H1 (cell line): ENCODE data around the gene NR2C2AP. TPM values are rescaled to one million over a fixed set of nuclear protein-coding genes. Genes with fewer than 3 reads are reported as not detected.
A peak's percentile ranks its signal among the peaks of the same experiment; 100 is the strongest.

ENCODE experiments used
- CTCF ChIA-PET: fragments of 300-600 bp; sonication (Branson Sonifier 250); formaldehyde crosslinking; loops from one replicate; lab custom pipeline; 2021; ENCODE audit not compliant: partially characterized antibody; lab: Charles Lee
- POLR2A ChIA-PET: fragments of 300-600 bp; sonication (Branson Sonifier 250); formaldehyde crosslinking; loops from one replicate; lab custom pipeline; 2021; ENCODE audit warnings: inconsistent platforms; ENCODE audit not compliant: partially characterized antibody; lab: Charles Lee
- DNase-seq, 2 experiments: peaks; one replicate each; pipeline versions ENCODE4 v3.0.0 to v3.0.0-alpha.2; 2010 to 2022; ENCODE audit warnings: low spot score in 2 of 2, low read depth in 1 of 2, mixed read lengths in 1 of 2
- FAIRE-seq: peaks from 2 replicates; lab custom pipeline; 2011; peaks lifted over from hg19 to GRCh38; lab: Jason Lieb, UNC
- H2AFZ ChIP-seq: 2 replicates; pipeline ENCODE4 v1.8.1; 2012; ENCODE audit warnings: low read length, inconsistent platforms
- H2AK5ac ChIP-seq: 2 replicates; pipeline ENCODE4 v1.6.1; 2013; ENCODE audit warnings: low read depth, low read length
- H2BK120ac ChIP-seq: replicated peaks from 2 replicates; pipeline ENCODE3; 2013; ENCODE audit warnings: low read depth, low read length, inconsistent platforms
- H2BK12ac ChIP-seq: 2 replicates; pipeline ENCODE4 v1.6.1; 2013; ENCODE audit warnings: low read depth, low read length
- H2BK15ac ChIP-seq: 2 replicates; pipeline ENCODE4 v1.6.1; 2013; ENCODE audit warnings: low read length
- H2BK20ac ChIP-seq: 2 replicates; pipeline ENCODE4 v1.6.1; 2013; ENCODE audit warnings: low read length
- H2BK5ac ChIP-seq: 2 replicates; pipeline ENCODE4 v1.6.1; 2013; ENCODE audit warnings: low read depth, low read length
- H3K14ac ChIP-seq: 2 replicates; pipeline ENCODE4 v1.6.1; 2013; ENCODE audit warnings: inconsistent platforms; ENCODE audit not compliant: insufficient read length
- H3K18ac ChIP-seq: 2 replicates; pipeline ENCODE4 v1.6.1; 2013; ENCODE audit warnings: low read length; ENCODE audit errors: extremely low read depth
- H3K23ac ChIP-seq: 2 replicates; pipeline ENCODE4 v1.6.1; 2013; ENCODE audit warnings: inconsistent platforms; ENCODE audit not compliant: insufficient read length
- H3K23me2 ChIP-seq: 2 replicates; pipeline ENCODE4 v1.6.1; 2013; ENCODE audit warnings: low read depth, low read length
- H3K27ac ChIP-seq: 2 replicates; pipeline ENCODE4 v1.6.1; 2011; ENCODE audit warnings: low read depth, low read length, inconsistent platforms
- H3K27me3 ChIP-seq, 4 experiments: replicated peaks in 1 of 4; 1 replicate in 1 of 4; 2 replicates in 3 of 4; pipeline versions ENCODE4 v1.6.1 to v1.8.1; 2011 to 2013; ENCODE audit warnings: low read length in 3 of 4, mild to moderate bottlenecking in 3 of 4, inconsistent platforms in 2 of 4, mixed read lengths in 2 of 4, moderate library complexity in 1 of 4; ENCODE audit not compliant: control insufficient read depth in 3 of 4, insufficient read depth in 3 of 4; ENCODE audit errors: extremely low read depth in 1 of 4
- H3K36me3 ChIP-seq, 4 experiments: 2 replicates each; pipeline versions ENCODE4 v1.6.1 to v1.8.1; 2011 to 2013; ENCODE audit warnings: mild to moderate bottlenecking in 4 of 4, low read length in 3 of 4, moderate library complexity in 2 of 4, control low read depth in 1 of 4, inconsistent platforms in 1 of 4; ENCODE audit not compliant: insufficient read depth in 4 of 4, control insufficient read depth in 2 of 4
- H3K4ac ChIP-seq: replicated peaks from 2 replicates; pipeline ENCODE3; 2013; ENCODE audit warnings: low read length, low read depth, mixed read lengths, inconsistent platforms; ENCODE audit not compliant: insufficient read length
- H3K4me1 ChIP-seq, 4 experiments: replicated peaks in 1 of 4; 1 replicate in 1 of 4; 2 replicates in 3 of 4; pipeline versions ENCODE4 v1.6.1 to v1.8.1; 2011 to 2013; ENCODE audit warnings: low read length in 3 of 4, inconsistent platforms in 2 of 4, mixed read lengths in 1 of 4; ENCODE audit not compliant: insufficient read depth in 4 of 4, control insufficient read depth in 3 of 4
- H3K4me2 ChIP-seq, 2 experiments: 2 replicates each; pipeline versions ENCODE4 v1.6.1 to v1.8.1; 2011 to 2013; ENCODE audit warnings: low read depth in 2 of 2, low read length in 2 of 2, control low read depth in 1 of 2, inconsistent platforms in 1 of 2, mild to moderate bottlenecking in 1 of 2; ENCODE audit not compliant: insufficient read depth in 1 of 2
- H3K4me3 ChIP-seq, 4 experiments: fragments of 200-600, 300-600 bp in 1 of 4; sonication (generic), shearing (Covaris generic), sonication (Bioruptor Twin) in 1 of 4; 2 replicates each; pipeline versions ENCODE4 v1.5.1 to v1.8.1; 2011 to 2016; ENCODE audit warnings: low read length in 4 of 4, low read depth in 3 of 4, control low read depth in 2 of 4, inconsistent platforms in 2 of 4, mild to moderate bottlenecking in 2 of 4, mixed read lengths in 1 of 4, moderate library complexity in 1 of 4; ENCODE audit not compliant: insufficient read depth in 2 of 4; ENCODE audit errors: extremely low read depth in 1 of 4
- H3K56ac ChIP-seq: replicated peaks from 2 replicates; pipeline ENCODE3; 2013; ENCODE audit warnings: low read depth, mild to moderate bottlenecking, mixed read lengths, low read length, inconsistent platforms; ENCODE audit not compliant: insufficient read length
- H3K79me1 ChIP-seq: 2 replicates; pipeline ENCODE4 v1.6.1; 2013; ENCODE audit warnings: low read depth, low read length, control low read depth
- H3K79me2 ChIP-seq, 2 experiments: 2 replicates each; pipeline versions ENCODE4 v1.6.1 to v1.8.1; 2012 to 2013; ENCODE audit warnings: low read length in 2 of 2, mild to moderate bottlenecking in 2 of 2, inconsistent platforms in 1 of 2; ENCODE audit not compliant: insufficient read depth in 2 of 2, control insufficient read depth in 1 of 2
- H3K9ac ChIP-seq, 4 experiments: replicated peaks in 1 of 4; 1 replicate in 1 of 4; 2 replicates in 3 of 4; pipeline versions ENCODE4 v1.6.1 to v1.8.1; 2011 to 2013; ENCODE audit warnings: low read depth in 3 of 4, low read length in 3 of 4, control low read depth in 2 of 4, mild to moderate bottlenecking in 2 of 4, moderate library complexity in 2 of 4, inconsistent platforms in 1 of 4; ENCODE audit errors: extremely low read depth in 1 of 4
- H3K9me3 ChIP-seq, 2 experiments: 2 replicates each; pipeline versions ENCODE4 v1.6.1 to v1.8.1; 2012 to 2013; ENCODE audit warnings: mild to moderate bottlenecking in 2 of 2, moderate library complexity in 2 of 2, control low read depth in 1 of 2, inconsistent platforms in 1 of 2, low read depth in 1 of 2, low read length in 1 of 2, mixed read lengths in 1 of 2; ENCODE audit not compliant: insufficient read depth in 2 of 2
- H4K20me1 ChIP-seq, 2 experiments: replicated peaks in 1 of 2; 2 replicates each; pipeline versions ENCODE3 to v1.8.1; 2011 to 2013; ENCODE audit warnings: inconsistent platforms in 2 of 2, low read length in 2 of 2, mild to moderate bottlenecking in 1 of 2; ENCODE audit not compliant: insufficient read depth in 2 of 2, control insufficient read depth in 1 of 2
- H4K5ac ChIP-seq: 2 replicates; pipeline ENCODE4 v1.6.1; 2013; ENCODE audit warnings: low read length, low read depth, mixed read lengths, inconsistent platforms; ENCODE audit not compliant: insufficient read length
- H4K8ac ChIP-seq: 2 replicates; pipeline ENCODE4 v1.8.0; 2013; ENCODE audit warnings: mild to moderate bottlenecking, moderate library complexity, low read length, inconsistent platforms; ENCODE audit not compliant: insufficient read depth; ENCODE audit errors: extremely low read depth
- H4K91ac ChIP-seq: replicated peaks from 2 replicates; pipeline ENCODE3; 2013; ENCODE audit warnings: low read length, mixed read lengths, inconsistent platforms; ENCODE audit not compliant: insufficient read length
- CEBPB ChIP-seq: IDR thresholded peaks from 2 replicates; pipeline ENCODE4 v1.6.1; 2012; ENCODE audit warnings: low read depth, low read length
- CHD1 ChIP-seq: IDR thresholded peaks from 2 replicates; pipeline ENCODE4 v1.6.1; 2012; ENCODE audit warnings: low read depth, low read length, improper control_type of control experiment
- CREB1 ChIP-seq: IDR thresholded peaks from 2 replicates; pipeline ENCODE4 v1.6.1; 2012; ENCODE audit warnings: inconsistent platforms
- GABPA ChIP-seq: IDR thresholded peaks from 2 replicates; pipeline ENCODE4 v1.6.1; 2011; ENCODE audit warnings: mild to moderate bottlenecking, low read length, moderate library complexity, borderline replicate concordance; ENCODE audit not compliant: insufficient read depth
- RBBP5 ChIP-seq: IDR thresholded peaks from 2 replicates; pipeline ENCODE4 v1.7.1; 2012; ENCODE audit warnings: low read depth, mild to moderate bottlenecking, inconsistent platforms, low read length, moderate library complexity, borderline replicate concordance
- RNF2 ChIP-seq: fragments of 200-900, 300-1000 bp; sonication (generic); IDR thresholded peaks from 2 replicates; pipeline ENCODE4 v1.7.1; 2016; ENCODE audit warnings: borderline replicate concordance, low read depth, mild to moderate bottlenecking, antibody characterized with exemption, low read length; ENCODE audit not compliant: poor library complexity, severe bottlenecking; ENCODE audit errors: missing control alignments
- TCF12 ChIP-seq: IDR thresholded peaks from 2 replicates; pipeline ENCODE4 v1.6.1; 2011; ENCODE audit warnings: low read depth, mild to moderate bottlenecking, low read length
- TEAD4 ChIP-seq: IDR thresholded peaks from 2 replicates; pipeline ENCODE4 v1.6.1; 2012; ENCODE audit warnings: low read depth, low read length, inconsistent platforms, mixed read lengths
- YY1 ChIP-seq: IDR thresholded peaks from 2 replicates; pipeline ENCODE4 v1.6.1; 2011; ENCODE audit warnings: low read depth, mild to moderate bottlenecking, low read length
- whole genome bisulfite sequencing, 2 experiments: shearing (Covaris generic) in 1 of 2; methylation state at CpG; one replicate each; pipeline versions ENCODE4 v1.1.6 to v1.1.7; 2013 to 2015; ENCODE audit warnings: low lambda C conversion rate in 2 of 2, mixed read lengths in 2 of 2, inconsistent platforms in 1 of 2, low coverage in 1 of 2, missing lambda C conversion rate in 1 of 2; ENCODE audit not compliant: insufficient replicate concordance in 2 of 2, insufficient coverage in 1 of 2, insufficient read length in 1 of 2; ENCODE audit errors: extremely low coverage in 1 of 2, missing lambda C conversion rate in 1 of 2; 5-methylcytosine and 5-hydroxymethylcytosine counted together
- polyA plus RNA-seq, 7 experiments: library from polyadenylated mRNA; depleted of rRNA in 3 of 7; stranded (reverse) in 5 of 7; unstranded in 2 of 7; fragments of >200 nt in 5 of 7; fragments of 200-250 nt in 2 of 7; gene quantifications; 1 replicate in 5 of 7; 2 replicates in 1 of 7; 4 replicates in 1 of 7; pipeline versions ENCODE4 v1.2.1 to v1.2.3, GENCODE V29; 2011 to 2013; ENCODE audit warnings: missing spikeins in 2 of 7, mixed read lengths in 2 of 7
- total RNA-seq: library from RNA; stranded (reverse); fragmentation: NEBNext Ultra II Directional; extraction: Animal tissue kit (Norgen Biotek cat#: 25700); gene quantifications from 2 replicates; pipeline ENCODE4 v1.2.1, GENCODE V29; 2021
- TF ChIP-seq, protein P1 (sequence below): IDR thresholded peaks from 2 replicates; pipeline ENCODE4 v1.6.1; 2012; ENCODE audit warnings: inconsistent platforms

The NR2C2AP gene
- total and polyA plus RNA-seq, 2 of the 8 experiments (the other 6 are each of a cell fraction or from before 2014, with no cell fraction given): 16.4 to 20.5 TPM

DNA sequence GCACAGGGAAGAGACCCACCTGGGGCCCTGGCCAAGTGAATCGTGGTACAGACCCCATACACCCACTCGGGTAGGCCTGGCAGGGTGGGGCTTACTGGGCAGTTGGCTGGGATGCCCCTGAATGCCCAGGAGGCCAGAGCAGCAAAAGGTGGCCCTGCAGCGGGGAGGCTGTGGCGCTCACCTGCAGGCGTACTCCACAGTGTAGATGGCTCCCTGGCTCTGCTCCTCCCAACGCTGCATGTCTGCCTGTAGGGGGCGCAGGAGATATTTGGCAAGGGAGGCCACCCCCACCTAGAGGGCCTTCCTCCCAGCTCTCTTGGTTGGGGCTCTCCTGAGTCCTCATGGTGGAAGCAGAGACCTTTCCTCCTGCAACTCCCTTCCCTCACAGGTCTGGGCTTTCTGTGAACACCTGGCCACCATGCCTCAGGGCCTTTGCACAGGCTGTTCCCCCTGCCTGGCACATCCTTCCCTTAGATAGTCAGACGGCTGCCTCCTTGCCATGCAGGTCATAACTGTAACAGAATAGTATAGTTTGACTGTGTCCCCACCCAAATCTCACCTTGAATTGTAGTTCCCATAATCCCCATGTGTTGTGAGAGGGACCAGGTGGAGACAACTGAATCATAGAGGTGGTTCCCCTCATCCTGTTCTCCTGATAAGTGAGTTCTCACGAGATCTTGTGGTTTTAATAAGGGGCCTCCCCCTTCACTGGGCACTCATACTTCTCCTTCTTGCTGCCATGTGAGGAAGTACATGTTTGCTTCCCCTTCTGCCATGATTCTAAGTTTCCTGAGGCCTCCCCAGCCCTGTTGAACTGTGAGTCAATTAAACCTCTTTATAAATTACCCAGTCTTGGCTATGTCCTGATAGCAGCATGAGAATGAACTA is 17.1 kb downstream of the NR2C2AP start:
- CTCF ChIA-PET: interaction anchor here (0.6 to 5.2 kb wide), 13 partner anchors 11 to 129 kb away, joined by 3 to 24 read pairs (median 3); no protein-coding TSS in a partner anchor
- TF ChIP-seq TEAD4: peak; percentile 99
- TF ChIP-seq CHD1: no peak
- no peak for TF ChIP-seq RNF2
- peak; percentile 68 for TF ChIP-seq YY1
- peak; percentile 54; the same call in 1 of the 2 replicates for TF ChIP-seq GABPA
- TF ChIP-seq, protein P1, sequence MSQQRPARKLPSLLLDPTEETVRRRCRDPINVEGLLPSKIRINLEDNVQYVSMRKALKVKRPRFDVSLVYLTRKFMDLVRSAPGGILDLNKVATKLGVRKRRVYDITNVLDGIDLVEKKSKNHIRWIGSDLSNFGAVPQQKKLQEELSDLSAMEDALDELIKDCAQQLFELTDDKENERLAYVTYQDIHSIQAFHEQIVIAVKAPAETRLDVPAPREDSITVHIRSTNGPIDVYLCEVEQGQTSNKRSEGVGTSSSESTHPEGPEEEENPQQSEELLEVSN: no peak
- TF ChIP-seq RBBP5: no peak
- peak; percentile 35; the same call in 1 of the 2 replicates for TF ChIP-seq CREB1
- TF ChIP-seq TCF12: peak; percentile 71; the same call in 1 of the 2 replicates
- peak; percentile 13; the same call in 1 of the 2 replicates for TF ChIP-seq CEBPB

More for the DNA sequence above, 17.1 kb downstream of the NR2C2AP start:
- peak; percentile 61 to 92 for DNase-seq
- H3K9ac ChIP-seq: no peak overlapping the region; a peak in 1 of 7 replicates
- H4K5ac ChIP-seq: no peak overlapping the region
- 56% methylated on average over 9 of the region's 9 CpGs; no CpG with 5 or more reads in 1 of the 2 experiments for WGBS, 2 experiments
- H3K27ac ChIP-seq: no peak overlapping the region
- no peak overlapping the region for H3K4me3 ChIP-seq
- FAIRE-seq: peak; percentile 42
- no peak overlapping the region for H3K4me2 ChIP-seq
- H2AK5ac ChIP-seq: no peak overlapping the region
- H2BK15ac ChIP-seq: no peak overlapping the region
- no peak overlapping the region for H2BK12ac ChIP-seq
- H2BK5ac ChIP-seq: no peak overlapping the region; the same call in 1 of the 2 replicates
- no peak overlapping the region for H2BK120ac ChIP-seq
- no peak overlapping the region for H4K91ac ChIP-seq
- no peak overlapping the region for H3K14ac ChIP-seq
- no peaks in the 10 kb centered on the region for H3K27me3 ChIP-seq
- H3K23ac ChIP-seq: no peak overlapping the region
- H2BK20ac ChIP-seq: no peak overlapping the region
- peaks cover 4% of the 10 kb centered on the region for H3K79me1 ChIP-seq
- peaks cover 2 to 6% (median 4%) of the 10 kb centered on the region in 4 experiments; a peak in 6 of 8 replicates for H3K36me3 ChIP-seq
- H3K18ac ChIP-seq: no peak overlapping the region; the same call in 1 of the 2 replicates
- H4K8ac ChIP-seq: no peak overlapping the region
- POLR2A ChIA-PET: interaction anchor here (0.7 to 1.6 kb wide), 7 partner anchors 12 to 157 kb away, joined by 3 to 5 read pairs (median 3); partner anchors contain the start of gene TM6SF2
- no peaks in the 10 kb centered on the region for H3K9me3 ChIP-seq
- no peak overlapping the region for H3K4ac ChIP-seq
- H3K4me1 ChIP-seq: peaks cover 0 to 3% (median 1%) of the 10 kb centered on the region in 4 experiments; a peak in 4 of 7 replicates
- H3K23me2 ChIP-seq: no peaks in the 10 kb centered on the region; the same call in 1 of the 2 replicates
- no peak overlapping the region for H3K56ac ChIP-seq
- no peak overlapping the region for H2AFZ ChIP-seq
- peaks cover 0 to 10% of the 10 kb centered on the region in 2 experiments; a peak in 2 of 4 replicates for H3K79me2 ChIP-seq
- H4K20me1 ChIP-seq: peaks cover 2 to 10% of the 10 kb centered on the region in 2 experiments
